HG03196 (cell line): ENCODE data around the gene EPB41L4B.
"Not testable (repeated sequence)": the region's sequence is repeated elsewhere in the genome, so short reads cannot be mapped to it uniquely, and the experiment has no call there.

ENCODE experiments used
- ATAC-seq: cut with Tn5 transposase; IDR thresholded peaks from one replicate; pipeline ENCODE4 v1.9.1; 2021; ENCODE audit not compliant: unreplicated experiment

The EPB41L4B gene

GRCh38 chr9:109301012-109301411 is 19.8 kb downstream of the EPB41L4B start:
- ATAC-seq = no peak

DNA sequence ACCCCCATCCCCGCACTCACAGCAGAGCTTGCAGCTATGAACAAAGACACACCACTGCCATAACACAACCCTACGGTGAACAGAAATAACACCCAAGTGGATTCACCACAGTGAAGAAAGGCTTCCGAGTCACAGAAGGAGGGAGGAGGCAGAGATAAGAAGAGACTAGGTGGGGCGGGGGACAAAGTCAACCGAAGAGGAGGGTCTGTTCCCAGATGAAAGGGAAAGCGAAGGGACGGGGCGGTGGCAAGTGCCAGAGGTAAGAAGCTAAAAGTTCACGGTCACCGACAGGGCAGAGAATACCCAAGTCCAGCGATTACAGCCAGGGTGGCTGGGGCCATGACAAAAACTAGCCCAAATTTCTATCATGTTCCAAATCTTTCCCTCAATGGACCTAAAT is 21.0 kb downstream of the EPB41L4B start:
- ATAC-seq = no peak

- no peak for ATAC-seq
Observed at GRCh38 chr9:109297899-109298298, 23.0 kb downstream of the EPB41L4B start.

DNA sequence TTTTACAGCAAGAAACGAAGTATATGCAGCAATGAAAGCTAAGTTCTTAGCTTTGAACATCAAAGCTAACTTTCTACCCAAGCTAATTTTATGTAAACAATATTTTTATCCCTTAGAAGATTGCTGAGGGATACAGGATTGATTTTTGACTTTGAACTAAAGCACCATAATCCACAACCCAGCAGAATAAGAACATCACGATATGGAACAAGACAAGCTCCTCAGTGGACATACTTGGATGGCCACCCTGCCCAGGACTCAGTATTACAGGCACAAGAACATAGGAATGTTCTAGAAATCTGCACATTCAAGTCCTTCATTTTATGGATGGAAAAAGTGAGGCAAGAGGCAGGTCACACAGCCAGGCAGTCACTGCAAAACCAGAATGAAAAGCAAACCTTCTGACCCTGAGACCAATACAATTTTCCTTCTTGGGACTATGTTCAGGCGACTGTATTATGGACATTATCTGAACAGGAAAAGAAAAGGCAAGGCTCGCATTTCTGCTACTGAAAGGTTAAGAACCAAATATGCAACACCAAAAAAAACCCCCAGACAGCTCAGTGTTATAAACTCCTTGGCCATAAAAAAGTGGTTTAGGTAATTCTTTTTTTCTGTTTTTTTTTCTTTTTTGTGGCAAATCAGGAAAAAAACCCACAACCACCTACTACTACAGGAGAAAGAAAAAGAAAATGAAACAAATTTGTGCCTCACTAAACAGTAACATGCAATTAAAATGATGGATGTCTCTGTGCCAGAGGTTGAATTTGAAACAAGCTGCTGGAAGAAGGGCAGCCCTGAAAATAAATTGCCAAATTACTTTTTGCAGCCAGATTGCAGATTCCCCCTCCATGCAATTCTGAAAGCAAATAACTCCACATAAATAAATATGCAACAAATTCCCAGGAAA is 25.4 kb downstream of the EPB41L4B start:
- no peak for ATAC-seq

GRCh38 chr9:109290385-109290784 is 30.5 kb downstream of the EPB41L4B start:
- no peak for ATAC-seq

GRCh38 chr9:109289931-109290330 is 30.9 kb downstream of the EPB41L4B start:
- no peak for ATAC-seq

DNA sequence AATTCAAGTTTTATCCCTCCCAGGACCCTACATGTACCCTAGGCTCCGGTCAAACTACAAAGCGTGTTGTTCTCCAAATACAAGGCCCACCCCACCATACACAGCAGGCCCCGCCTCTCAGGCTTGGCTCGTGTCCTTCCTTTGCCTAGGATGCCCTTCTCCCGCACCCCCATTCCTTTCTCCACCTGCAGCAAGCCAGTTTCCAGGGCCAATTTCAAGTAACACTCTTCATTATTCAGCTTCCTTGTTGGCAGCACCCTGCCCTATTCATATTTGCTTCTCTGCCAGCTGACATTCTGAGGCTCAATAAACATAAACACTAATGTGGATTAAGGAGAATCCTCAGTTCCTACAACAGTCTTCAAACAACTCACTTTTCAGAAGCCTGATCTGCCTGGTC is 31.7 kb downstream of the EPB41L4B start:
- ATAC-seq = no peak

- ATAC-seq = no peak
Observed at GRCh38 chr9:109286981-109287380, 33.9 kb downstream of the EPB41L4B start.

DNA sequence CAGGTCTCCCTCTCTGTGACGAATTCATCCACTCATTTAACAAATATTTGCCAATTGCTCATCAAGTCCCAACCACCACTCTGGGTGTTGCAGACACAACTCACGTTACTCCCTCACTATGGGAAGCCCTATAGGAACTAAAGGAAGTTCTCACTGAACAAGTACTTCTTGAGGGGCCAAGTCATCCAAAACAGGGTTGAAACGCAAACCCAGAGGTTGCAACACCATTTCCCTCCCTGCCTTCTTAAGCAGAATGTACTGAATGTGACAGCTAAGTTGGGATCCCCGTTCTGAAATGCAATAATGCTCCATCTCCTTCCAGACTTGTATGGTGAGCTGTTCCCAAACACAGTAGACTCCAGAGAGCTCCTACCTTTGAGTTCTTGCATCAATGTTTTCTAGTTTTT is 34.3 kb downstream of the EPB41L4B start:
- ATAC-seq = no peak

DNA sequence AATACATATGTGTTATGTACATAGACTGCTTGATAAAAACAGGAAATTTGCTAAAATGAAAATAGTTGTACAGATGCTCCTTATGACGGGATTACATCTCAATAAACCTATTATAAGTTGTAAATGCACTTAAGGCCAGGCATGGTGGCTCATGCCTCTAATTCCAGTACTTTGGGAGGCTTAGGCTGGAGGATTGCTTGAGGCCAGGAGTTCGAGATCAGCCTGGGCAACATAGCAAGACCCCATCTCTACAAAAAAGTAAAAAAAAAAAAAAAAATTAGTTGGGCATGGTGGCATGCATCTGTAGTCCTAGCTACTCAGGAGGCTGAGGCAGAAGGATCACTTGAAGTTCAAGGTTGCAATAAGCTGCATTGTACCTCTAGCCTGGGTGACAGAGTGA is 37.2 kb downstream of the EPB41L4B start:
- not testable (repeated sequence) for ATAC-seq

DNA sequence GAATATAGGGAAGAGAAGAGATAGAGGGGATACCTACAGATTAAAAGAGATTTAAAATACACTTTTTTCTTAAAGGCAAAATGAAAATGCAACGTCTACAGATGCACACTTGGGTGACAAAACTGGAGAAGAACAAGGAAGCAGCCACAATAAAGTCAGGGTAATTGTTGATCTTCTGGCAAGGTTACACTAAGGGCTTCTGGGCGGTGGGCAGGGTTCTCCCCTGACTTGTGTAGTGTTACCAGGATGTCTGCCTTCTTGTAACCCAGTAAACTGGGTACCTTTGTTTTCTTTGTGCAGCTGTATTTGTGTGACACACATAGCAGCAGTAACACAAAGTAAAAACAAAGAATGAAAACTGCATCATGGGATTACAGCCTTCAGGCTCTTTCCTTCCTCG is 37.8 kb downstream of the EPB41L4B start:
- no peak for ATAC-seq

- ATAC-seq = no peak
Observed at GRCh38 chr9:109282302-109282701, 38.6 kb downstream of the EPB41L4B start.

DNA sequence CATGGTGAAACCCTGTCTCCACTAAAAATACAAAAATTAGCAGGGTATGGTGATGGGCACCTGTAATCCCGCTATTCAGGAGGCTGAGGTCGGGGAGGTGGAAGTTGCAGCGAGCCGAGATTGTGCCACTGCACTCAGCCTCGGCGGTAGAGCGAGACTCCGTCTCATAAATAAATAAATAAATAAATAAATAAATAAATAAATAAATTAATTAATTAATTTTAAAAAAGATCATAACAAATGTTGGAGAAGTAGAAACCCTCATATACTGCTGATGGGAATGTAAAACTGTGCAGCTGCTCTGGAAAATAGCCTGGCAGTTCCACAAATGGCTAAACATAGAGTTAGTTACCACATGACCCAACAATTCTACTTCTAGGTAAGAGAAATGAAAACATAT is 39.3 kb downstream of the EPB41L4B start:
- ATAC-seq = no peak

DNA sequence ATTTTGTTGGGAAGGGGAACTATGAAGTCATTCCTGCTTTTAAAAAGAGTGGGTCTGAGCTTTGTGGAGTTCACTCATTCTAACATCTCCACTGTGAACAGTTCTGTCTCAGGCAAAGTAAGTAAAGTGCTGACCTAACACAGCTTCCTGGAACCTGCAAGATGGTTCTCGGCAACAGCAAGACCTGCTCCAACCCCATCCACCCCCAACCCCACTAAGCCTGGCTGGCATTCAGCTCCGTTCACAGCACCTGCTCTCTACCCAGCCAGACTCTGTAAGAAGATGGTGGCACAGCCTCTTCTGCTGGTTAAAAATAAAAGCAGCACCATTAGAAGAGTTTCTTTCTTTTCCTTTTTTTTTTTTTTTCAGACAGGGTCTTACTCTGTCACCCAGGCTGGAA is 42.0 kb downstream of the EPB41L4B start:
- no peak for ATAC-seq

DNA sequence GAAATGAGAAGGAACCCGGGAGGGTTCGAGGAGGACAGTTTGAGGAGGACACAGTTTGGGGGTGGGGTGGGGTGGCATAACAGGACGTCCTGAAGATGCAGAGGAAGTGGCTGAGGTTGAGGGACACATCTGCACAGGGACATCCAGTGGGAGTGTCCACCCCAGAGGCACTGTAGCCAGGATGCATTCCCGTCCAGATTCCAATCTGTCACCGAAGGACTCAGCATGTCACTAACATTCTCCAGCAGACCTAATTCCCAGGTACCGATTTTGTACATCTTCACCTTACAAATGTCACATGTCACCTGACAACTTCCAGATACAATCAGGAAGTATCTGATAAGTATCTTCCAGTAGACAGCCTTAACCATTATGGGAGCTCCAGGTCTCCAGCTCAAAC is 42.6 kb downstream of the EPB41L4B start:
- ATAC-seq = no peak

- ATAC-seq = no peak
Observed at GRCh38 chr9:109277451-109277850, 43.4 kb downstream of the EPB41L4B start.

DNA sequence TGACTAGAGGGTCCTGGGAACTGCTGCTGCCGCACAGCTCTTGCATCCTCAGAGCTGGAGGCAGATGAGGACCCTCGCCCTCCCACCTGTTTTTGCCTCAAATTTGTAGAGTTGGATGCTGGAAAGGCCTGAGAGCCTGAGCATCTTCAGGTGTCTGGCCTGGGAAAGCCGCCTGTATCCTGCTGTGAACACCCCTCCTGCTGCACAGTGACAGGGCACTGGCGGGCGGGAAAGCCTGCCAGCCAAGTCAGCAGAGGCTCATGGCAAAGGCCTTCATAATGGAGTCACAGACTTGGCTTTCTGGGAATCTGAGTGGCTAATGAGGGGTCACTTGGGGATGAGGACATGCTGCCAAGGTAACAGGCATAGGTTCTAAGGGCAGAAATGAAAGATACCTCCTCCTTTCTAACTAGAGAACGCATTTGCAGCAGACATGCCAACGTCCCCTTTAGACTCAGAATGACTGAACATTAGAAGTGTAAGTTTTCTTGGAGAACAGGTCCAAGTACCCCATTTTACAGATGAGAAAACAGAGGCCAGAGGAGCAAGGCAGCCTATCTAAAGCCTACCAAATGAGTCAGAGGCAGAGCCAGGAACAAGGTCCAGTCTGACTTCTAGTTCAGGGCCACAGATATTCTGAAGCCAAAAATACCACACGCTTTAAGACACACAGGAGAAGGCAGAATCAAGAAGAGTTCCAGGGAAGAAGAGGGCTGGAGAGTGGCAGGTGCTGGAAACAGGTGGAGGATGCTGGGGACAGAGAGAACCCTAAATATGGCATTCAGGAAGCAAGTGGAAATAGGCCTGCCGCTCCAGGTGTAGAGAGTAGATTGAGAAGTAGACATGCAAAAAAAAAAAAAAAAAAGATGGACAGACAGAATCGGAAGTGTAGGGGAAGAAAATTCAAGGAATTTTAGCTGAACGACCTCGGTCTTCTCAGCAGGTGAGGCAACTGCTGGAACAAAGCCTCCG is 44.1 kb downstream of the EPB41L4B start:
- no peak for ATAC-seq

DNA sequence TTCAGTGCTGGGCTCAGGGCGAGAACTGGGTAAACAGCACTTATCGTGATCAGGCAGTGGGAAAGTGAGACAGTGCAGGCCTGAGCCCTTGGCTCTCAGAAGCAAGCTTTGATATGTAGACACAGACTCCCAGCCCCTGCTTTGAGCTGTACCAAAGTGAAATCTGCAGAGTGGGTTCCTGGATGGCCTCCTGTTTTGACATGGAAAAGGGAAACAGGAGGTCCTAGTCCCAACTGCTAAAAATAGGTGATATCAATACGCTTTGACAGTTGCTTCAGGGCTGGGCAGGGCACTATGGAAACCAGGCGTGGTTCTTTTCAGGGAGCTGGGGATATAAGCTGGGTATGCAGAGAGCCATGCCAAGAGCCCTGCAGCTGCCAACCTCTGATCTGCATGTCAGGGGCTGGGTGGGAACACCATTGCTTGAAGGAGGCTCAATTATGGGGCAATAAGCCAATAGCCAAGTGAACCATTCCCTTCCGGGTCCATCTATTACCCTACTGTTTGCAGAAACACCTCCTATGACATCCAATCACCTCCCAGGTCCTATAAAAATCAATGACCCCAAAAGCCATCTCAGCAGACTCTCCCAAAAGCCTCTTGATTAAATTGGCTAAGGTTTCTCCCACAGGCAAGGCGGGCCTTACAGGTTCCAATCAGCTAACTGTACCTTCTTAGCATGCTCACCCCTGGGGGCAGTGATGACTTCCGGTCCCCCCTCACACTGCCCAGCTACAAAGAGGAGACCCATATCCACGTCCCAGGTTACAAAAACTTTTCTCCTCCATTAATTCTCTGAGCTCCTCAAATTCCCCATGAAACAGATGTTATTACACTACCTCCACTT is 45.8 kb downstream of the EPB41L4B start:
- ATAC-seq = no peak

DNA sequence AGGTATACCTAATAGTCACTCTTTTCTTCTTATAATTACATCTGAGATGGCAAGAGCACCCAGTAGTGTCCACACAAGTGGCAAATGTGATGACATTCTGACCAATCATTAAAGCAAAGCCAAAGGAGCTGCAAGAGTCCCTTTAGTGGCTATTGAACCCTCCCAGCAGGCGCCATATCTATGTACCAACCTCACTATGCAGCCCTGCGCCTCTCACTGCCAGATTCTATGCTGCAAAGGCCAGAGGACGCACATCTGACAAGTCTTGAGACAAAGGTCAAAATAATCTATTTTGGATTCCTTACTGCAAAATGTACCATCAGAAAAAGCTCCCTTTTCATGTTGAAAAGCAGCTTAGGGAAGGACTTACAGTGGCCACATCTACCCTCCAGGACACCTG is 47.0 kb downstream of the EPB41L4B start:
- ATAC-seq = no peak

DNA sequence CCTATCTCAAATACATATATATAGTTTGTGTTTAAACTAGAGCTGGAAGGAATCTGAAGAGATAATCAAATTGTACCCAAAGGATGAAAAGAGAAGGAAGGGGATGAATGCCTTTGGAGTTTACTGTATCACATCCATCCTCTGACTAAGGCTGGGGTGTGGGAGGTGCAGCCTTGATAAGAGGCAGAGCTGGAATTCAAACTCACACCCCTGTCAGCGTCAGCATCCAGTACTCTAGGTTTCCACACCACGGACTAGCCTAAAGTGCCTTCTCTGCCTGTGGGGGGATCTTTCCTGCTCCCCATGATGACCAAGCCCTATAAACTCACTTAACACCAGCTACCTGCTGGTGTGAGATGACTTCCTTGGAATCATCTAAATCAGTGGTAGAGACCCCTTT is 48.1 kb downstream of the EPB41L4B start:
- no peak for ATAC-seq

DNA sequence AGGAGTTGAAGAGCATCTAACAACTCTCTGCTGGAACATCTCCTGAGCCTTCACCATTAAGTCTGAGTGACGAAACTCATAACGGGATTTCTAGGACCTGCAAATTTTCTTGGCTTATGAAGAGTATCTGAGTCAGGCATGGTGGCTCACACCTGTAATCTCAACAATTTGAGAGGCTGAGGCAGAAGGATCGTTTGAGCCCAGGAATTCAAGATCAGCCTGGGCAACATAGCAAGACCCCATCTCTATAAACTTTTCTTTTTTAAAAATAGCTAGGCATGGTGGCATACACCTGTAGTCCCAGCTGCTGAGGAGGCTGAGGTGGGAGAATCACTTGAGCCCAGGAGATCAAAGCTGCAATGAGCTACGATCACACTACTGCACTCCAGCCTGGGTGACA is 48.8 kb downstream of the EPB41L4B start:
- ATAC-seq = no peak
